HepG2 (cell line): ENCODE data around the gene TGFBR1. TPM values are rescaled to one million over a fixed set of nuclear protein-coding genes. Genes with fewer than 3 reads are reported as not detected.
"Not testable (repeated sequence)": the region's sequence is repeated elsewhere in the genome, so short reads cannot be mapped to it uniquely, and the experiment has no call there.

Experiments
- ATAC-seq: fragments of 200-7000 bp; cut with Tn5 transposase; 3 replicates; pipeline ENCODE4 v1.9.1; 2020; ENCODE audit warnings: mild to moderate bottlenecking, moderate library complexity
- BruUV-seq: library from RNA; stranded (reverse); fragments of 400-500 nt; replicated peaks from 2 replicates; lab custom pipeline; 2021; lab: Mats Ljungman, UMichigan
- CTCF ChIA-PET: fragments of 300-600 bp; formaldehyde crosslinking; extraction: SDS; loops from one replicate; lab custom pipeline; 2021; ENCODE audit warnings: low total read pairs, inconsistent platforms, low intra/inter-chr PET ratio; lab: Yijun Ruan, JAX
- POLR2A ChIA-PET: fragments of 350-600 bp; sonication (Branson Sonifier 250); formaldehyde crosslinking; loops from one replicate; lab custom pipeline; 2020; ENCODE audit warnings: antibody characterized with exemption, inconsistent platforms; lab: Yijun Ruan, JAX
- DNase-seq: peaks from one replicate; pipeline ENCODE4 v3.0.0-alpha.2; 2015; ENCODE audit warnings: low spot score
- FAIRE-seq: peaks from 3 replicates; lab custom pipeline; 2011; peaks lifted over from hg19 to GRCh38; lab: Jason Lieb, UNC
- H2AFZ ChIP-seq: one replicate; pipeline ENCODE4 v1.6.1; 2011; ENCODE audit warnings: low read length, inconsistent platforms
- H3K27ac ChIP-seq: fragments of 300-600 bp; 3 replicates; pipeline ENCODE4 v1.8.0; 2011; ENCODE audit warnings: mixed run types, mild to moderate bottlenecking, mixed read lengths, low read length, inconsistent platforms; ENCODE audit not compliant: insufficient read depth; ENCODE audit errors: extremely low read length
- H3K27me3 ChIP-seq, 2 experiments: fragments of 200-600 bp in 1 of 2; 2 replicates in 1 of 2; 3 replicates in 1 of 2; pipeline versions ENCODE4 v1.6.0 to v1.8.0; 2011; ENCODE audit warnings: low read length in 2 of 2, mild to moderate bottlenecking in 2 of 2, moderate library complexity in 2 of 2, inconsistent platforms in 1 of 2; ENCODE audit not compliant: insufficient read depth in 2 of 2, control insufficient read depth in 1 of 2
- H3K36me3 ChIP-seq, 2 experiments: fragments of 200-600 bp in 1 of 2; replicated peaks in 1 of 2; 2 replicates in 1 of 2; 3 replicates in 1 of 2; pipeline versions ENCODE4 v1.5.1 to v1.8.0; 2011; ENCODE audit warnings: low read length in 2 of 2, inconsistent platforms in 1 of 2; ENCODE audit not compliant: insufficient read depth in 2 of 2, control insufficient read depth in 1 of 2
- H3K4me1 ChIP-seq: 2 replicates; pipeline ENCODE4 v1.5.1; 2012; ENCODE audit warnings: low read length, inconsistent platforms; ENCODE audit not compliant: insufficient read depth
- H3K4me2 ChIP-seq: 2 replicates; pipeline ENCODE4 v1.6.0; 2011; ENCODE audit warnings: low read depth, low read length, inconsistent platforms
- H3K4me3 ChIP-seq, 3 experiments: fragments of 200-600 bp in 1 of 3; sonication (generic), shearing (Covaris generic) in 1 of 3; replicated peaks in 1 of 3; 2 replicates each; pipeline ENCODE4 v1.5.1; 2011 to 2016; ENCODE audit warnings: low read length in 3 of 3, inconsistent platforms in 2 of 3, low read depth in 2 of 3, mild to moderate bottlenecking in 2 of 3, control low read depth in 1 of 3, mixed read lengths in 1 of 3; ENCODE audit not compliant: insufficient read depth in 1 of 3
- H3K79me2 ChIP-seq: one replicate; pipeline ENCODE4 v1.6.1; 2011; ENCODE audit warnings: low read length, inconsistent platforms; ENCODE audit not compliant: insufficient read depth
- H3K9ac ChIP-seq: 2 replicates; pipeline ENCODE4 v1.6.0; 2011; ENCODE audit warnings: mild to moderate bottlenecking, low read depth, low read length, inconsistent platforms; ENCODE audit not compliant: insufficient read depth
- H3K9me3 ChIP-seq: 2 replicates; pipeline ENCODE4 v1.5.1; 2012; ENCODE audit warnings: mild to moderate bottlenecking, low read length
- H4K20me1 ChIP-seq: 2 replicates; pipeline ENCODE4 v1.6.0; 2011; ENCODE audit warnings: inconsistent platforms, mild to moderate bottlenecking, low read length, moderate library complexity; ENCODE audit not compliant: insufficient read depth
- BCLAF1 ChIP-seq: fragments of 450-650 bp; IDR thresholded peaks from 2 replicates; pipeline ENCODE4 v1.6.1; 2017; ENCODE audit warnings: mild to moderate bottlenecking
- GATA4 ChIP-seq: sonication (generic); IDR thresholded peaks from 2 replicates; pipeline ENCODE4 v1.6.1; 2016; ENCODE audit warnings: antibody characterized with exemption, low read depth, borderline replicate concordance
- GTF3A ChIP-seq: sonication (generic); formaldehyde crosslinking; conservative IDR thresholded peaks from 2 replicates; pipeline ENCODE4 v1.4.0; 2020; ENCODE audit warnings: mild to moderate bottlenecking, missing genetic modification reagents
- HNF4G ChIP-seq, 2 experiments: sonication (generic) in 1 of 2; formaldehyde crosslinking in 1 of 2; IDR thresholded peaks; 2 replicates each; pipeline versions ENCODE4 v1.4.0 to v1.6.1; 2011 to 2020; ENCODE audit warnings: borderline replicate concordance in 2 of 2, low read depth in 2 of 2, mild to moderate bottlenecking in 2 of 2, low read length in 1 of 2, missing genetic modification reagents in 1 of 2, moderate library complexity in 1 of 2
- NONO ChIP-seq, 2 experiments: fragments of 450-650 bp in 1 of 2; sonication (generic) in 1 of 2; formaldehyde crosslinking in 1 of 2; IDR thresholded peaks in 1 of 2; conservative IDR thresholded peaks in 1 of 2; 2 replicates each; pipeline versions ENCODE4 v1.6.1 to v1.8.0; 2017 to 2022; ENCODE audit warnings: mild to moderate bottlenecking in 1 of 2, missing genetic modification reagents in 1 of 2, moderate library complexity in 1 of 2
- NR2F2 ChIP-seq: IDR thresholded peaks from 2 replicates; pipeline ENCODE4 v1.6.1; 2012; ENCODE audit warnings: low read depth, inconsistent platforms, borderline replicate concordance
- RBM22 ChIP-seq: fragments of 200-400 bp; formaldehyde crosslinking; optimal IDR thresholded peaks from 2 replicates; pipeline ENCODE3; 2017; ENCODE audit warnings: mild to moderate bottlenecking, low read length, moderate library complexity
- RFXAP ChIP-seq: sonication (generic); formaldehyde crosslinking; IDR thresholded peaks from 2 replicates; pipeline ENCODE4 v1.4.0; 2020; ENCODE audit warnings: missing genetic modification reagents, borderline replicate concordance
- ZNF256 ChIP-seq: sonication (generic); formaldehyde crosslinking; conservative IDR thresholded peaks from 2 replicates; pipeline ENCODE4 v1.4.0; 2020; ENCODE audit warnings: missing genetic modification reagents
- ZNF3 ChIP-seq: IDR thresholded peaks from 2 replicates; pipeline ENCODE4 v1.7.0; 2017; ENCODE audit warnings: inconsistent platforms
- ZNF432 ChIP-seq: sonication (generic); formaldehyde crosslinking; IDR thresholded peaks from 2 replicates; pipeline ENCODE4 v1.5.0; 2020; ENCODE audit warnings: missing genetic modification reagents, mild to moderate bottlenecking, borderline replicate concordance
- ZSCAN5A ChIP-seq: sonication (generic); formaldehyde crosslinking; IDR thresholded peaks from 2 replicates; pipeline ENCODE4 v1.8.0; 2022; ENCODE audit warnings: mild to moderate bottlenecking, missing genetic modification reagents, borderline replicate concordance
- WGBS: methylation state at CpG from one replicate; pipeline ENCODE4 v1.1.6; 2017; ENCODE audit warnings: low lambda C conversion rate; 5-methylcytosine and 5-hydroxymethylcytosine counted together
- in situ Hi-C: cut with HindIII; loops from 2 replicates; pipeline ENCODE4 v1.10.0; 2017; ENCODE audit warnings: low pct_unique_long_range_greater_than_20kb; ENCODE audit not compliant: extremely low pct_ligation_motif_present
- intact Hi-C: fragments of 100-400 bp; cut with micrococcal nuclease; formaldehyde crosslinking; loops from one replicate; pipeline ENCODE4 v1.10.0; 2022; ENCODE audit not compliant: unreplicated experiment
- polyA plus RNA-seq, 8 experiments: library from polyadenylated mRNA; depleted of rRNA in 3 of 8; stranded (reverse) in 7 of 8; unstranded in 1 of 8; fragments of >200 nt; fragmentation: Illumina TruSeq in 4 of 8; extraction: Trizol in 4 of 8; gene quantifications; 2 replicates each; pipeline versions ENCODE4 v1.2.1 to v1.2.3, GENCODE V29; 2011 to 2016; ENCODE audit warnings: low read depth in 4 of 8, missing spikeins in 1 of 8, mixed read lengths in 1 of 8; ENCODE audit not compliant: insufficient read depth in 1 of 8
- total RNA-seq, 5 experiments: library from RNA; depleted of rRNA; stranded (reverse); fragments of >200 nt; fragmentation: Illumina TruSeq; extraction: Trizol; gene quantifications; 2 replicates each; pipeline ENCODE4 v1.2.3, GENCODE V29; 2016; ENCODE audit warnings: low read depth in 1 of 5

TGFBR1 gene
- total and polyA plus RNA-seq, 2 of the 13 experiments (the other 11 are each of a cell fraction or from before 2014, with no cell fraction given) = 16.8 to 23.9 TPM

- intact Hi-C loops = no loop called here
- BruUV-seq = no TSS peak
- ATAC-seq (no peak), DNase-seq (no peak), FAIRE-seq (no peak)
- no peaks in the 10 kb centered on the region for H3K9me3 ChIP-seq
- WGBS = 15% methylated on average over 3 of the region's 3 CpGs
- H3K4me1 ChIP-seq = no peaks in the 10 kb centered on the region
- H3K4me2 ChIP-seq = no peak overlapping the region
- H3K27me3 ChIP-seq = peaks cover 0 to 15% of the 10 kb centered on the region in 2 experiments; a peak in 3 of 5 replicates
- in situ Hi-C loops = no loop called here
- TF ChIP-seq HNF4G (IDR thresholded peaks at IDR 0.05; ENCODE audit: borderline replicate concordance, low read depth, low read length) (no peak), HNF4G (CRISPR knock-in tag; IDR thresholded peaks at IDR 0.05; ENCODE audit: borderline replicate concordance, low read depth) (no peak), ZNF432 (CRISPR knock-in tag) (no peak), NR2F2 (no peak), BCLAF1 (no peak), RFXAP (CRISPR knock-in tag) (no peak), GTF3A (no peak), ZSCAN5A (CRISPR knock-in tag) (no peak), ZNF3 (CRISPR knock-in tag) (no peak), NONO (IDR thresholded peaks at IDR 0.05) (no peak), NONO (CRISPR knock-in tag; conservative IDR thresholded peaks at IDR 0.05) (no peak), GATA4 (no peak), RBM22 (no peak), ZNF256 (CRISPR knock-in tag) (no peak)
- ChIA-PET POLR2A (no interaction called here), CTCF (no interaction called here)
- H3K79me2 ChIP-seq = no peaks in the 10 kb centered on the region
- no peaks in the 10 kb centered on the region for H4K20me1 ChIP-seq
- H2AFZ ChIP-seq = no peak overlapping the region
- H3K27ac ChIP-seq = no peak overlapping the region
- no peaks in the 10 kb centered on the region for H3K36me3 ChIP-seq
- H3K9ac ChIP-seq = no peak overlapping the region
- H3K4me3 ChIP-seq = no peak overlapping the region
These were observed 8.5 kb upstream of the TGFBR1 start for GRCh38 chr9:99096409-99096808.

- BruUV-seq, H3K27ac ChIP-seq, H4K20me1 ChIP-seq, POLR2A ChIA-PET, FAIRE-seq, H3K4me3 ChIP-seq, H2AFZ ChIP-seq, intact Hi-C loops, CTCF ChIA-PET, H3K9ac ChIP-seq, ATAC-seq, H3K36me3 ChIP-seq, in situ Hi-C loops, H3K79me2 ChIP-seq, H3K27me3 ChIP-seq, H3K4me2 ChIP-seq, H3K9me3 ChIP-seq, DNase-seq: not testable (repeated sequence)
- H3K4me1 ChIP-seq = peaks cover 22% of the 10 kb centered on the region
- 15% methylated on average over 5 of the region's 5 CpGs for WGBS
These were observed 4.9 kb upstream of the TGFBR1 start for GRCh38 chr9:99099806-99100585.
